HCT116 (cell line): ENCODE results near the gene CLIC5. TPM values are rescaled to one million over a fixed set of nuclear protein-coding genes. Genes with fewer than 3 reads are reported as not detected.

ENCODE experiments used
- ATAC-seq: fragments of 200-7000 bp; cut with Tn5 transposase; 2 replicates; pipeline ENCODE4 v1.9.1; 2020; ENCODE audit warnings: mild to moderate bottlenecking, moderate library complexity
- BruUV-seq: library from RNA; stranded (reverse); fragments of 400-500 nt; replicated peaks from 2 replicates; lab custom pipeline; 2021; lab: Mats Ljungman, UMichigan
- CTCF ChIA-PET: fragments of 300-600 bp; sonication (Branson Sonifier 250); formaldehyde crosslinking; loops from one replicate; lab custom pipeline; 2021; ENCODE audit warnings: antibody characterized with exemption; lab: Charles Lee
- POLR2A ChIA-PET: fragments of 300-600, 350-600 bp; sonication (Branson Sonifier 250); formaldehyde crosslinking; loops from one replicate; lab custom pipeline; 2021; ENCODE audit warnings: antibody characterized with exemption; lab: Charles Lee
- RAD21 ChIA-PET, 2 experiments: fragments of 300-600 bp; sonication (Branson Sonifier 250); formaldehyde crosslinking; loops; one replicate each; lab custom pipeline; 2023; ENCODE audit warnings: low total read pairs in 2 of 2; ENCODE audit not compliant: uncharacterized antibody in 2 of 2, unreplicated experiment in 2 of 2, low non-redundant PET in 1 of 2; lab: Charles Lee
- DNase-seq: peaks from one replicate; pipeline ENCODE4 v3.0.0-alpha.2; 2010; ENCODE audit warnings: low read depth, low spot score
- H2AFZ ChIP-seq: fragments of 200-600 bp; shearing (Covaris generic), sonication (generic); 2 replicates; pipeline ENCODE4 v1.6.1; 2017; ENCODE audit warnings: low read depth, mixed run types, mixed read lengths, antibody characterized with exemption, low read length; ENCODE audit not compliant: poor library complexity, severe bottlenecking
- H3K27ac ChIP-seq: 2 replicates; pipeline ENCODE4 v1.5.1; 2012; ENCODE audit warnings: low read depth, low read length
- H3K27me3 ChIP-seq: fragments of 200-600 bp; sonication (generic); 2 replicates; pipeline ENCODE4 v1.6.1; 2016; ENCODE audit warnings: mixed run types, low read length, mixed read lengths; ENCODE audit not compliant: insufficient read depth
- H3K36me3 ChIP-seq, 2 experiments: fragments of 200-500 bp in 1 of 2; fragments of 200-600 bp in 1 of 2; sonication (Bioruptor generic) in 1 of 2; sonication (generic) in 1 of 2; 2 replicates each; pipeline versions ENCODE4 v1.5.1 to v1.6.1; 2014 to 2016; ENCODE audit warnings: low read length in 2 of 2, inconsistent platforms in 1 of 2, mixed read lengths in 1 of 2, mixed run types in 1 of 2; ENCODE audit not compliant: insufficient read depth in 2 of 2, control insufficient read depth in 1 of 2
- H3K4me1 ChIP-seq, 2 experiments: fragments of 200-600 bp in 1 of 2; sonication (generic) in 1 of 2; 2 replicates each; pipeline versions ENCODE4 v1.5.1 to v1.6.1; 2012 to 2017; ENCODE audit warnings: low read length in 2 of 2, inconsistent platforms in 1 of 2, mild to moderate bottlenecking in 1 of 2, mixed read lengths in 1 of 2, mixed run types in 1 of 2, moderate library complexity in 1 of 2; ENCODE audit not compliant: insufficient read depth in 2 of 2, control insufficient read depth in 1 of 2
- H3K4me2 ChIP-seq: fragments of 200-600 bp; sonication (generic); 2 replicates; pipeline ENCODE4 v1.6.1; 2017; ENCODE audit warnings: mixed run types, low read length, mixed read lengths
- H3K4me3 ChIP-seq, 2 experiments: fragments of 200-600 bp in 1 of 2; sonication (generic) in 1 of 2; replicated peaks in 1 of 2; 2 replicates each; pipeline ENCODE4 v1.5.1; 2011 to 2016; ENCODE audit warnings: low read length in 2 of 2, control low read depth in 1 of 2, low read depth in 1 of 2, mild to moderate bottlenecking in 1 of 2, mixed read lengths in 1 of 2, mixed run types in 1 of 2
- H3K79me2 ChIP-seq: fragments of 200-600 bp; sonication (generic); 2 replicates; pipeline ENCODE4 v1.6.1; 2017; ENCODE audit warnings: mild to moderate bottlenecking, mixed run types, low read length, moderate library complexity, mixed read lengths; ENCODE audit not compliant: insufficient read depth
- H3K9ac ChIP-seq: fragments of 200-600 bp; sonication (generic); 2 replicates; pipeline ENCODE4 v1.6.1; 2016; ENCODE audit warnings: low read length, mixed read lengths
- H3K9me2 ChIP-seq: fragments of 200-600 bp; sonication (generic), shearing (Covaris generic); 2 replicates; pipeline ENCODE4 v1.6.1; 2017; ENCODE audit warnings: mixed run types, mild to moderate bottlenecking, moderate library complexity; ENCODE audit not compliant: insufficient read depth
- H3K9me3 ChIP-seq, 2 experiments: fragments of 200-500 bp in 1 of 2; fragments of 200-600 bp in 1 of 2; sonication (Bioruptor generic) in 1 of 2; sonication (generic) in 1 of 2; 2 replicates each; pipeline ENCODE4 v1.6.1; 2014 to 2017; ENCODE audit warnings: low read length in 2 of 2, mixed read lengths in 2 of 2, inconsistent platforms in 1 of 2, low read depth in 1 of 2, mild to moderate bottlenecking in 1 of 2, mixed run types in 1 of 2, moderate library complexity in 1 of 2; ENCODE audit not compliant: control insufficient read depth in 1 of 2, insufficient read depth in 1 of 2
- H4K20me1 ChIP-seq: fragments of 200-600 bp; sonication (generic), shearing (Covaris generic); 2 replicates; pipeline ENCODE4 v1.6.1; 2017; ENCODE audit warnings: mixed run types, mild to moderate bottlenecking, moderate library complexity; ENCODE audit not compliant: insufficient read depth
- ATF3 ChIP-seq: IDR thresholded peaks from 2 replicates; pipeline ENCODE4 v1.6.1; 2012
- EGR1 ChIP-seq: IDR thresholded peaks from 2 replicates; pipeline ENCODE4 v1.6.1; 2012; ENCODE audit warnings: low read depth
- EZH2 ChIP-seq: fragments of 200-600 bp; sonication (generic); IDR thresholded peaks from 2 replicates; pipeline ENCODE4 v1.6.1; 2017; ENCODE audit warnings: antibody characterized with exemption, mixed run types
- EZH2phosphoT487 ChIP-seq: fragments of 200-600 bp; IDR thresholded peaks from 2 replicates; pipeline ENCODE4 v1.6.1; 2018; ENCODE audit warnings: antibody characterized with exemption, borderline replicate concordance
- POLR2A ChIP-seq: IDR thresholded peaks from 2 replicates; pipeline ENCODE4 v1.7.0; 2011; ENCODE audit warnings: borderline replicate concordance; ENCODE audit not compliant: insufficient read depth, insufficient read length; ENCODE audit errors: extremely low read depth
- RAD21 ChIP-seq: IDR thresholded peaks from 2 replicates; pipeline ENCODE4 v1.6.1; 2012; ENCODE audit warnings: low read depth, mild to moderate bottlenecking
- SIN3A ChIP-seq: IDR thresholded peaks from 2 replicates; pipeline ENCODE4 v1.6.1; 2012; ENCODE audit warnings: low read depth
- SRF ChIP-seq: IDR thresholded peaks from 2 replicates; pipeline ENCODE4 v1.6.1; 2012; ENCODE audit warnings: low read depth
- TCF7L2 ChIP-seq: IDR thresholded peaks from 2 replicates; pipeline ENCODE4 v1.7.0; 2011; ENCODE audit warnings: borderline replicate concordance, inconsistent platforms; ENCODE audit not compliant: insufficient read depth, insufficient read length; ENCODE audit errors: extremely low read depth
- YY1 ChIP-seq: IDR thresholded peaks from 2 replicates; pipeline ENCODE4 v1.6.1; 2011; ENCODE audit warnings: low read length, low read depth, moderate library complexity, mild to moderate bottlenecking; ENCODE audit not compliant: insufficient replicate concordance; ENCODE audit errors: extremely low read depth
- ZFX ChIP-seq: fragments of 450-650 bp; IDR thresholded peaks from 2 replicates; pipeline ENCODE4 v1.6.1; 2017
- ZNF274 ChIP-seq: fragments of 200-500 bp; sonication (Bioruptor generic); IDR thresholded peaks from 2 replicates; pipeline ENCODE4 v1.6.1; 2014; ENCODE audit warnings: mild to moderate bottlenecking, low read depth, low read length, inconsistent platforms
- intact Hi-C: fragments of 100-400 bp; cut with micrococcal nuclease; formaldehyde crosslinking; loops from 2 replicates; pipeline ENCODE4 v1.10.0; 2022
- total RNA-seq: library from RNA; stranded (reverse); gene quantifications from one replicate; pipeline ENCODE4 v1.2.1, GENCODE V29; 2021; ENCODE audit not compliant: unreplicated experiment
- TF ChIP-seq, protein P1 (sequence below): IDR thresholded peaks from 2 replicates; pipeline ENCODE4 v1.6.1; 2012

Gene CLIC5
- total RNA-seq, 1 experiment from 2014 or later = 0.20 TPM

DNA sequence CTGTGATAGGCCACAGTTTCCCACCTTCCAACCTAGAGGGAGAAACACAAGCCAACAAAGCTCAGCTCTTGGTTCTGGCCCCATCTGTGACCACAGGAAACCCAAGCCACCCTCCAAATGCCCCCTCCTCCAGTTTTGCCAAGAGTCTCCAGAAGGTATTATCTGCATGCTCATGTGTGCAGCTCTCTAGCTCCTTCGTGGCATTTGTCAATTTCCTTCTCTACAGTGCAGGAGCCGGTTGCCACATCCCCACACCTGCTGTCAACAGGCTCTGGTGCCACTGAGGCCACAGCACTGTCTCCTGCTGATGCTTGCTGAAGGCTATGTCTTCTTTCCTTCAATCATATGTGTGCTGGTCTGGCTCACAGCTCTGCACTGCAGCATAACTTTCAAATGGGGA, 177.2 kb downstream of the CLIC5 start:
- Histone ChIP-seq H3K4me3 (no peak overlapping the region), H3K4me1 (no peaks in the 10 kb centered on the region), H2AFZ (no peak overlapping the region), H3K9me2 (no peaks in the 10 kb centered on the region), H3K9ac (no peak overlapping the region), H3K9me3 (no peaks in the 10 kb centered on the region), H3K27ac (no peak overlapping the region), H4K20me1 (no peaks in the 10 kb centered on the region)
- POLR2A ChIA-PET = no interaction called here
- DNase-seq = no peak
- BruUV-seq = no TSS peak
- intact Hi-C loops = no loop called here
- TF ChIP-seq RAD21 (no peak), YY1 (no peak), ZNF274 (no peak), EZH2phosphoT487 (no peak), EGR1 (no peak), POLR2A (no peak), TCF7L2 (no peak), ZFX (no peak), ATF3 (no peak), SIN3A (no peak), SRF (no peak)
- TF ChIP-seq, protein P1, sequence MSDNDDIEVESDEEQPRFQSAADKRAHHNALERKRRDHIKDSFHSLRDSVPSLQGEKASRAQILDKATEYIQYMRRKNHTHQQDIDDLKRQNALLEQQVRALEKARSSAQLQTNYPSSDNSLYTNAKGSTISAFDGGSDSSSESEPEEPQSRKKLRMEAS = no peak
- TF ChIP-seq, all 23 proteins: peak for 0
- no peaks in the 10 kb centered on the region for H3K36me3 ChIP-seq
- H3K79me2 ChIP-seq = no peaks in the 10 kb centered on the region
- CTCF ChIA-PET = no interaction called here
- H3K4me2 ChIP-seq = no peak overlapping the region
- no peak for ATAC-seq
- H3K27me3 ChIP-seq = no peaks in the 10 kb centered on the region
- RAD21 ChIA-PET = no interaction called here

DNA sequence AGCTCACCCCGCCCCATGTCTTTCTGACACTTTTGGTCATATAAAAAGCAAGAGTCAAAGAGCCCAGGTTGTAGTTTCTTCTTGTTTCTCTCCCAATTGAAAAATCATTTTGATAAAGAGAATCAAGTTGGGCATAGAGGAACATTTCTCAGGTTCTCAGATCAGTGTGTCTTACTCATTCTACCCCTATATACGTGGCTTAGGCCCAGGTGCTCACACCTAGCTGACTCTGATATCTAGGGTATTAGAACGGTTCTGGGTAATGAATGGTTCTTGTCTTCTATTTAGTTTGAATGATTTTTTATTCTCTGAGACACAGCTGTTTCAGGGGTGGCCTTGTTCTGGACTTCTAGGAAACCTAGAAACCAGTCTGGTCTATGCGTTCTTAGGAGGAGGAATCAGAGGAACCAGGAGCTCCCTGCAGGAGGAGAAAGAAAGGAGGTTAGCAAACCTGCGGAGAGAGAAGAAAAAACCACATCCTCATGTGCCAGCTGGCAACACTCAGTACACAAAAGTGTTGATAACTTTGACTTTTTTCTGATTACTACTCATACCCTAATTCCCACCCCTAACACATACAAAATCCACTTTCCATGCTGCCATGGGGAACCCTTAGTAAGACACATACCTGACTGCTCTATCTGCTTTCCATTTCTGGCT, 178.0 kb downstream of the CLIC5 start:
- ChIA-PET POLR2A (no interaction called here), RAD21 (no interaction called here), CTCF (no interaction called here)
- H3K27me3 ChIP-seq = no peaks in the 10 kb centered on the region
- no peak for TF ChIP-seq TCF7L2
- TF ChIP-seq EZH2 = no peak
- DNase-seq (no peak), ATAC-seq (no peak)
- H3K4me1 ChIP-seq = no peaks in the 10 kb centered on the region
- H3K79me2 ChIP-seq = no peaks in the 10 kb centered on the region
- no peak overlapping the region for H2AFZ ChIP-seq
- BruUV-seq = no TSS peak
- H3K9me2 ChIP-seq = no peaks in the 10 kb centered on the region
- no peak overlapping the region for H3K4me3 ChIP-seq
- no peaks in the 10 kb centered on the region for H4K20me1 ChIP-seq
- H3K4me2 ChIP-seq = no peak overlapping the region
- intact Hi-C loops = no loop called here
- H3K9me3 ChIP-seq = no peaks in the 10 kb centered on the region
- no peak overlapping the region for H3K9ac ChIP-seq
- no peaks in the 10 kb centered on the region for H3K36me3 ChIP-seq
- H3K27ac ChIP-seq = no peak overlapping the region
